ENCODE data around the gene SLC22A12. TPM values are rescaled to one million over a fixed set of nuclear protein-coding genes. Genes with fewer than 3 reads are reported as not detected.

Gene SLC22A12
- total and polyA plus RNA-seq, 2 donors (not counting 3 experiments of a cell fraction or from before 2014, with no cell fraction given) = not detected

DNA sequence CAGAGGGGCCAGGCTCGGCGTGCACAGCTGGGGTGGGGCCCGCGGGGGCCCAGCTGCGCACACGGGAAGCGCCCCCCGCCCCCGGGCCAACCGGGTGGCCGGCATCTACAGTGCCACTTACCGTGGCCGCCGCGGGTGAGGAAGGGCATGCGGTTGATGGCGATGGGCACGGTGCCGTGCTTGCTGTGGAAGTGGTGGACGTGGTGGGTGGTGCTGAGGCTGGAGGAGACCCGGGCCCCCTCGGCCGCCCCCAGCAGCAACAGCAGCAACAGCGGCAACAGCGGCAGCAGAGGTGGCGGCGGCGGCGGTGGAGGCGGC, 51.4 kb downstream of the SLC22A12 start:
- CTCF ChIA-PET = no interaction called here
- Histone ChIP-seq H3K79me2 (ENCODE audit: control insufficient read depth, insufficient read depth, low read length) (no peaks in the 10 kb centered on the region), H3K4me3 (replicated peaks in 1 of 3; ENCODE audit: insufficient read depth in 1 of 3, low read depth in 1 of 3, low read length in 3 of 3) (no peak overlapping the region), H4K20me1 (replicated peaks; ENCODE audit: control insufficient read depth, extremely low read depth, insufficient read depth, low read length) (no peaks in the 10 kb centered on the region), H3K9ac (replicated peaks; ENCODE audit: extremely low read depth, insufficient read depth, low read length) (no peak overlapping the region), H3K27me3 (ENCODE audit: control insufficient read depth in 2 of 2, insufficient read depth in 2 of 2, low read length in 2 of 2) (peaks cover 58 to 66% of the 10 kb centered on the region in 2 experiments), H3K27ac (ENCODE audit: insufficient read depth, low read depth, low read length) (no peak overlapping the region), H3K4me2 (ENCODE audit: insufficient read depth, low read length) (no peak overlapping the region), H3K9me3 (replicated peaks; ENCODE audit: control insufficient read depth, insufficient read depth, low read length) (no peaks in the 10 kb centered on the region), H2AFZ (ENCODE audit: low read depth, low read length) (no peak overlapping the region), H3K4me1 (ENCODE audit: control insufficient read depth, extremely low read depth, insufficient read depth, low read length) (no peaks in the 10 kb centered on the region), H3K36me3 (ENCODE audit: control insufficient read depth in 2 of 2, extremely low read depth in 1 of 2, insufficient read depth in 2 of 2, low read length in 2 of 2) (no peaks in the 10 kb centered on the region), H3K9me1 (replicated peaks; ENCODE audit: control insufficient read depth, extremely low read depth, insufficient read depth, low read length) (no peaks in the 10 kb centered on the region)
- intact Hi-C loops (cut with micrococcal nuclease) = no loop called here
- no peak for DNase-seq (ENCODE audit: low read depth, low spot score)
- FAIRE-seq = no peak
- BruUV-seq (replicated peaks) = no TSS peak
- POLR2A ChIA-PET = no interaction called here
- dilution Hi-C loops (cut with MboI; ENCODE audit: extremely low pct_ligation_motif_present, low sequenced_read_pairs) = loop anchor here (25.0 kb wide), 1 partner anchor 130 kb away; no protein-coding TSS in a partner anchor
- TF ChIP-seq EZH2 (IDR thresholded peaks at IDR 0.05; ENCODE audit: borderline replicate concordance, low read depth, low read length, severe bottlenecking) = peak; percentile 96
- TF ChIP-seq JUN (IDR thresholded peaks at IDR 0.05; ENCODE audit: borderline replicate concordance, insufficient read depth, insufficient read length, low read depth) = no peak
- TF ChIP-seq FOS (IDR thresholded peaks at IDR 0.05; ENCODE audit: borderline replicate concordance, insufficient read depth, low read length) = no peak

DNA sequence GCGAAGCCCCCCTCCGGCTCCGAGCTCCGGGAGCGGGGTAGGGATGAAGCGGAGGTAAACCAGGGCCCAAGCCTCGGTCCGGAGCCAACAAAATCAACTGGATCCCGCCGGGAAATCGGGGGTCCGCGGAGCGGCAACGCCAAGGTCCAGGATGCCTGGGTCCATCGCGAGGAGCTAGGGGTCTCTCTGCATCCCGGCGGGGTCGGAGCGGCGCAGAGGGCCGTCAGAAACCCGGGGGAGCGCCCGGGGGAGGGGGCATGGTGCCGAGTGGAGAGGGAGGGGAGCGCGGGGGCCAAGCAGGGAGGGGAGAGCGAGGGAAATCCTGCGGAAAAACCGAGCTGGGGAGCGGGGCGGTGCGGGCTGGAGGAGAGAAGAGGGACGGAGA, 51.8 kb downstream of the SLC22A12 start:
- no peak overlapping the region for H3K9ac ChIP-seq (replicated peaks; ENCODE audit: extremely low read depth, insufficient read depth, low read length)
- H3K79me2 ChIP-seq (ENCODE audit: control insufficient read depth, insufficient read depth, low read length) = no peaks in the 10 kb centered on the region
- CTCF ChIA-PET = no interaction called here
- no peak overlapping the region for H3K27ac ChIP-seq (ENCODE audit: insufficient read depth, low read depth, low read length)
- H3K4me3 ChIP-seq (replicated peaks in 1 of 3; ENCODE audit: insufficient read depth in 1 of 3, low read depth in 1 of 3, low read length in 3 of 3) = no peak overlapping the region
- no TSS peak for BruUV-seq (replicated peaks)
- FAIRE-seq (no peak), DNase-seq (ENCODE audit: low read depth, low spot score) (no peak)
- H3K4me2 ChIP-seq (ENCODE audit: insufficient read depth, low read length) = no peak overlapping the region
- H3K4me1 ChIP-seq (ENCODE audit: control insufficient read depth, extremely low read depth, insufficient read depth, low read length) = no peaks in the 10 kb centered on the region
- no peaks in the 10 kb centered on the region for H4K20me1 ChIP-seq (replicated peaks; ENCODE audit: control insufficient read depth, extremely low read depth, insufficient read depth, low read length)
- H3K9me3 ChIP-seq (replicated peaks; ENCODE audit: control insufficient read depth, insufficient read depth, low read length) = no peaks in the 10 kb centered on the region
- no peak overlapping the region for H2AFZ ChIP-seq (ENCODE audit: low read depth, low read length)
- H3K27me3 ChIP-seq (ENCODE audit: control insufficient read depth in 2 of 2, insufficient read depth in 2 of 2, low read length in 2 of 2) = peaks cover 58 to 61% of the 10 kb centered on the region in 2 experiments
- dilution Hi-C loops (cut with MboI; ENCODE audit: extremely low pct_ligation_motif_present, low sequenced_read_pairs) = loop anchor here (25.0 kb wide), 1 partner anchor 131 kb away; no protein-coding TSS in a partner anchor
- intact Hi-C loops (cut with micrococcal nuclease) = no loop called here
- TF ChIP-seq EZH2 (IDR thresholded peaks at IDR 0.05; ENCODE audit: borderline replicate concordance, low read depth, low read length, severe bottlenecking) = peak; percentile 94
- TF ChIP-seq FOS (IDR thresholded peaks at IDR 0.05; ENCODE audit: borderline replicate concordance, insufficient read depth, low read length) = no peak
- TF ChIP-seq, protein P1, sequence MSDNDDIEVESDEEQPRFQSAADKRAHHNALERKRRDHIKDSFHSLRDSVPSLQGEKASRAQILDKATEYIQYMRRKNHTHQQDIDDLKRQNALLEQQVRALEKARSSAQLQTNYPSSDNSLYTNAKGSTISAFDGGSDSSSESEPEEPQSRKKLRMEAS (IDR thresholded peaks at IDR 0.05; ENCODE audit: insufficient read depth, insufficient read length) = no peak
- no peaks in the 10 kb centered on the region for H3K9me1 ChIP-seq (replicated peaks; ENCODE audit: control insufficient read depth, extremely low read depth, insufficient read depth, low read length)
- POLR2A ChIA-PET = no interaction called here
- no peaks in the 10 kb centered on the region for H3K36me3 ChIP-seq (ENCODE audit: control insufficient read depth in 2 of 2, extremely low read depth in 1 of 2, insufficient read depth in 2 of 2, low read length in 2 of 2)
